Measurements from ENCODE around the gene SLC22A12. TPM values are rescaled to one million over a fixed set of nuclear protein-coding genes. Genes with fewer than 3 reads are reported as not detected.

SLC22A12 gene
- total RNA-seq, 2 experiments from 2014 or later, result not detected

DNA sequence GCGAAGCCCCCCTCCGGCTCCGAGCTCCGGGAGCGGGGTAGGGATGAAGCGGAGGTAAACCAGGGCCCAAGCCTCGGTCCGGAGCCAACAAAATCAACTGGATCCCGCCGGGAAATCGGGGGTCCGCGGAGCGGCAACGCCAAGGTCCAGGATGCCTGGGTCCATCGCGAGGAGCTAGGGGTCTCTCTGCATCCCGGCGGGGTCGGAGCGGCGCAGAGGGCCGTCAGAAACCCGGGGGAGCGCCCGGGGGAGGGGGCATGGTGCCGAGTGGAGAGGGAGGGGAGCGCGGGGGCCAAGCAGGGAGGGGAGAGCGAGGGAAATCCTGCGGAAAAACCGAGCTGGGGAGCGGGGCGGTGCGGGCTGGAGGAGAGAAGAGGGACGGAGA lies 51.8 kb downstream of the SLC22A12 start:
- Mint-ChIP-seq H3K9me3 (no peaks in the 10 kb centered on the region), H3K27ac (no peak overlapping the region), H3K36me3 (no peaks in the 10 kb centered on the region), H3K27me3 (peaks cover 23% of the 10 kb centered on the region), H3K4me1 (ENCODE audit: low read depth) (peaks cover 2% of the 10 kb centered on the region), H3K4me3 (no peak overlapping the region)
- ChIA-PET CTCF (interaction anchor here (0.9 to 2.1 kb wide), 2 partner anchors 10 to 46 kb away, joined by 3 to 6 read pairs; no protein-coding TSS in a partner anchor), POLR2A (interaction anchor here (0.6 kb wide), 2 partner anchors 286 to 290 kb away, joined by 3 read pairs; no protein-coding TSS in a partner anchor)
- intact Hi-C loops (cut with micrococcal nuclease), result no loop called here
- no peak for DNase-seq

GRCh38 chr11:64643256-64643881 lies 52.3 kb downstream of the SLC22A12 start:
- peaks cover 2% of the 10 kb centered on the region for H3K4me1 Mint-ChIP-seq (ENCODE audit: low read depth)
- POLR2A ChIA-PET, result interaction anchor here (0.6 kb wide), 1 partner anchor 290 kb away, joined by 3 read pairs; no protein-coding TSS in a partner anchor
- DNase-seq, result no peak
- H3K4me3 Mint-ChIP-seq, result no peak overlapping the region
- peaks cover 23% of the 10 kb centered on the region for H3K27me3 Mint-ChIP-seq
- no peaks in the 10 kb centered on the region for H3K36me3 Mint-ChIP-seq
- CTCF ChIA-PET, result interaction anchor here (2.1 kb wide), 1 partner anchor 9 kb away, joined by 6 read pairs; no protein-coding TSS in a partner anchor
- H3K27ac Mint-ChIP-seq, result no peak overlapping the region
- intact Hi-C loops (cut with micrococcal nuclease), result no loop called here
- H3K9me3 Mint-ChIP-seq, result no peaks in the 10 kb centered on the region

GRCh38 chr11:64643920-64644646 lies 53.1 kb downstream of the SLC22A12 start:
- intact Hi-C loops (cut with micrococcal nuclease), result no loop called here
- H3K27ac Mint-ChIP-seq, result no peak overlapping the region
- H3K4me3 Mint-ChIP-seq, result no peak overlapping the region
- H3K9me3 Mint-ChIP-seq, result no peaks in the 10 kb centered on the region
- no peak for DNase-seq
- H3K4me1 Mint-ChIP-seq (ENCODE audit: low read depth), result peaks cover 2% of the 10 kb centered on the region
- no peaks in the 10 kb centered on the region for H3K36me3 Mint-ChIP-seq
- peaks cover 23% of the 10 kb centered on the region for H3K27me3 Mint-ChIP-seq
- CTCF ChIA-PET, result interaction anchor here (2.1 kb wide), 1 partner anchor 8 kb away, joined by 6 read pairs; no protein-coding TSS in a partner anchor
- POLR2A ChIA-PET, result interaction anchor here (0.5 kb wide), 1 partner anchor 298 kb away, joined by 4 read pairs; no protein-coding TSS in a partner anchor

GRCh38 chr11:64644647-64645275 lies 53.7 kb downstream of the SLC22A12 start:
- CTCF ChIA-PET, result interaction anchor here (2.1 kb wide), 1 partner anchor 8 kb away, joined by 6 read pairs; no protein-coding TSS in a partner anchor
- DNase-seq, result no peak
- intact Hi-C loops (cut with micrococcal nuclease), result no loop called here
- Mint-ChIP-seq H3K36me3 (no peaks in the 10 kb centered on the region), H3K4me3 (no peak overlapping the region), H3K27ac (no peak overlapping the region), H3K27me3 (peaks cover 25% of the 10 kb centered on the region), H3K4me1 (ENCODE audit: low read depth) (peaks cover 2% of the 10 kb centered on the region), H3K9me3 (no peaks in the 10 kb centered on the region)
- POLR2A ChIA-PET, result interaction anchor here (0.5 kb wide), 1 partner anchor 298 kb away, joined by 4 read pairs; no protein-coding TSS in a partner anchor

GRCh38 chr11:64647019-64647779 lies 56.2 kb downstream of the SLC22A12 start:
- no peak for DNase-seq
- ChIA-PET CTCF (no interaction called here), POLR2A (interaction anchor here (1.1 kb wide), 1 partner anchor 12 kb away, joined by 3 read pairs; no protein-coding TSS in a partner anchor)
- intact Hi-C loops (cut with micrococcal nuclease), result no loop called here
- Mint-ChIP-seq H3K27me3 (peaks cover 25% of the 10 kb centered on the region), H3K4me3 (no peak overlapping the region), H3K36me3 (no peaks in the 10 kb centered on the region), H3K27ac (no peak overlapping the region), H3K4me1 (ENCODE audit: low read depth) (peaks cover 2% of the 10 kb centered on the region), H3K9me3 (no peaks in the 10 kb centered on the region)

DNA sequence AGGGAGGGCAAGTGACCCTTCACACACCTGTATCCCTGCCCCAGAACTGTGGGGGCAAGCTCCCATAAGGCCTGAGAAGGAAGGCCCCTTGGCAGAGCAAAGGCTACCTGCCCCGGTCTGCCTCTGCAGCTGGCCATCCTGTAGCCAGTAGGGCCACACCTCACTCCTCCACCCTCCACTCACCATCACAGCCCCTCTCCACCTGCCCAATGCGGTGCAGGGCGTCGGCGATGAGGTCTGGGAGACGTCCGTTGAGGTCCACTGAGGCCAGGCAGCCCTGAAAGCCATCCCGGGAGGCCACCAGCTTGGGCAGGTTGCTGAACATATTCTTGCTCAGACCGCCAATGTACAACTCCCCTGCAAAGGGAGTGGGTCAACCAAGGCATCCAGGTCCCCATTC lies 57.5 kb downstream of the SLC22A12 start:
- H3K9me3 Mint-ChIP-seq, result no peaks in the 10 kb centered on the region
- no peak for DNase-seq
- H3K36me3 Mint-ChIP-seq, result no peaks in the 10 kb centered on the region
- intact Hi-C loops (cut with micrococcal nuclease), result no loop called here
- peaks cover 5% of the 10 kb centered on the region for H3K4me1 Mint-ChIP-seq (ENCODE audit: low read depth)
- POLR2A ChIA-PET, result interaction anchor here (0.6 kb wide), 1 partner anchor 113 kb away, joined by 3 read pairs; no protein-coding TSS in a partner anchor
- H3K27ac Mint-ChIP-seq, result no peak overlapping the region
- CTCF ChIA-PET, result interaction anchor here (1.1 to 3.5 kb wide), 3 partner anchors 10 to 199 kb away, joined by 3 to 19 read pairs (median 4); no protein-coding TSS in a partner anchor
- peaks cover 25% of the 10 kb centered on the region for H3K27me3 Mint-ChIP-seq
- H3K4me3 Mint-ChIP-seq, result no peak overlapping the region

- CTCF ChIA-PET, result interaction anchor here (0.8 to 3.5 kb wide), 6 partner anchors 10 to 200 kb away, joined by 3 to 19 read pairs (median 4); no protein-coding TSS in a partner anchor
- Mint-ChIP-seq H3K27me3 (peaks cover 20% of the 10 kb centered on the region), H3K36me3 (no peaks in the 10 kb centered on the region), H3K4me3 (no peak overlapping the region), H3K27ac (no peak overlapping the region), H3K9me3 (no peaks in the 10 kb centered on the region), H3K4me1 (ENCODE audit: low read depth) (peaks cover 3% of the 10 kb centered on the region)
- POLR2A ChIA-PET, result interaction anchor here (0.6 kb wide), 1 partner anchor 112 kb away, joined by 3 read pairs; no protein-coding TSS in a partner anchor
- intact Hi-C loops (cut with micrococcal nuclease), result loop anchor here (1.0 kb wide), 1 partner anchor 96 kb away; no protein-coding TSS in a partner anchor
- no peak for DNase-seq
These were observed 58.3 kb downstream of the SLC22A12 start for GRCh38 chr11:64649291-64649697.

- peaks cover 9% of the 10 kb centered on the region for H3K27me3 Mint-ChIP-seq
- H3K36me3 Mint-ChIP-seq, result no peaks in the 10 kb centered on the region
- H3K4me3 Mint-ChIP-seq, result no peak overlapping the region
- intact Hi-C loops (cut with micrococcal nuclease), result no loop called here
- ChIA-PET POLR2A (no interaction called here), CTCF (interaction anchor here (1.0 to 3.5 kb wide), 8 partner anchors 19 to 213 kb away, joined by 3 to 19 read pairs (median 3); no protein-coding TSS in a partner anchor)
- H3K27ac Mint-ChIP-seq, result no peak overlapping the region
- DNase-seq, result no peak
- peaks cover 3% of the 10 kb centered on the region for H3K4me1 Mint-ChIP-seq (ENCODE audit: low read depth)
- no peaks in the 10 kb centered on the region for H3K9me3 Mint-ChIP-seq
These were observed 60.0 kb downstream of the SLC22A12 start for GRCh38 chr11:64650923-64651523.

Other genes starting within 250 kb of the SLC22A12 start
- 10 to 100 TPM; 31.4 to 34.3 TPM for gene RPS6KA4, start 232.1 kb upstream of the SLC22A12 start, total RNA-seq
- gene SLC22A11, start 35.3 kb upstream of the SLC22A12 start, total RNA-seq, result not detected
- under 1 TPM; 0.31 to 0.41 TPM for gene NRXN2, start 132.0 kb downstream of the SLC22A12 start, total RNA-seq
- 1 to 10 TPM; 7.5 to 8.2 TPM for gene RASGRP2, start 152.9 kb downstream of the SLC22A12 start, total RNA-seq
- 1 to 10 TPM in 1 of 2 experiments, under 1 TPM in 1; 0.94 to 1.6 TPM for gene PYGM, start 168.8 kb downstream of the SLC22A12 start, total RNA-seq
- gene SF1, start 187.3 kb downstream of the SLC22A12 start, total RNA-seq, result 100 to 1,000 TPM; 323 to 328 TPM
- gene MAP4K2, start 212.0 kb downstream of the SLC22A12 start, total RNA-seq, result 10 to 100 TPM; 83.3 to 85.8 TPM
- 10 to 100 TPM; 31.3 to 32.2 TPM for gene MEN1, start 219.3 kb downstream of the SLC22A12 start, total RNA-seq